Endothelial cell of umbilical vein (primary cell): ENCODE measurements around the gene DAB2IP. TPM values are rescaled to one million over a fixed set of nuclear protein-coding genes. Genes with fewer than 3 reads are reported as not detected.

Experiments used
- BruUV-seq: library from RNA; stranded (reverse); fragments of 400-500 nt; replicated peaks from 2 replicates; lab custom pipeline; 2021; lab: Mats Ljungman, UMichigan
- CTCF ChIA-PET: fragments of 300-600, 350-600 bp; sonication (Branson Sonifier 250); formaldehyde crosslinking; loops from one replicate; lab custom pipeline; 2021; ENCODE audit warnings: antibody characterized with exemption, inconsistent platforms; lab: Charles Lee
- POLR2A ChIA-PET: fragments of 300-600, 350-600 bp; sonication (Branson Sonifier 250); formaldehyde crosslinking; loops from one replicate; lab custom pipeline; 2021; ENCODE audit warnings: antibody characterized with exemption, inconsistent platforms; lab: Charles Lee
- DNase-seq: peaks from one replicate; pipeline ENCODE4 v3.0.0-alpha.2; 2011; ENCODE audit warnings: low read depth, low spot score
- FAIRE-seq: peaks from 2 replicates; lab custom pipeline; 2011; peaks lifted over from hg19 to GRCh38; lab: Jason Lieb, UNC
- H2AFZ ChIP-seq: 2 replicates; pipeline ENCODE4 v1.6.0; 2012; ENCODE audit warnings: low read depth, low read length, control low read depth, inconsistent platforms
- H3K27ac ChIP-seq: 2 replicates; pipeline ENCODE4 v1.5.1; 2011; ENCODE audit warnings: low read depth, mild to moderate bottlenecking, control low read depth, low read length, moderate library complexity; ENCODE audit not compliant: insufficient read depth
- H3K27me3 ChIP-seq, 2 experiments: 2 replicates each; pipeline versions ENCODE4 v1.6.0 to v1.6.1; 2011; ENCODE audit warnings: low read length in 2 of 2, mixed read lengths in 1 of 2; ENCODE audit not compliant: control insufficient read depth in 2 of 2, insufficient read depth in 2 of 2
- H3K36me3 ChIP-seq, 2 experiments: 2 replicates in 1 of 2; 3 replicates in 1 of 2; pipeline ENCODE4 v1.5.1; 2011; ENCODE audit warnings: low read length in 2 of 2, mild to moderate bottlenecking in 1 of 2, moderate library complexity in 1 of 2; ENCODE audit not compliant: control insufficient read depth in 2 of 2, insufficient read depth in 2 of 2; ENCODE audit errors: extremely low read depth in 1 of 2
- H3K4me1 ChIP-seq: 3 replicates; pipeline ENCODE4 v1.5.1; 2011; ENCODE audit warnings: mild to moderate bottlenecking, low read length; ENCODE audit not compliant: control insufficient read depth, insufficient read depth; ENCODE audit errors: extremely low read depth
- H3K4me2 ChIP-seq: 2 replicates; pipeline ENCODE4 v1.6.1; 2011; ENCODE audit warnings: low read length, control low read depth, mixed read lengths; ENCODE audit not compliant: insufficient read depth
- H3K4me3 ChIP-seq, 3 experiments: fragments of 200-600 bp in 1 of 3; sonication (generic), shearing (Covaris generic) in 1 of 3; replicated peaks in 1 of 3; 2 replicates each; pipeline ENCODE4 v1.5.1; 2011 to 2016; ENCODE audit warnings: control low read depth in 3 of 3, low read length in 3 of 3, mild to moderate bottlenecking in 2 of 3, inconsistent platforms in 1 of 3, low read depth in 1 of 3, moderate library complexity in 1 of 3; ENCODE audit not compliant: insufficient read depth in 1 of 3
- H3K79me2 ChIP-seq: 2 replicates; pipeline ENCODE4 v1.6.0; 2012; ENCODE audit warnings: low read length, inconsistent platforms; ENCODE audit not compliant: control insufficient read depth, insufficient read depth
- H3K9ac ChIP-seq: replicated peaks from 2 replicates; pipeline ENCODE3; 2011; ENCODE audit warnings: low read length, control low read depth; ENCODE audit not compliant: insufficient read depth; ENCODE audit errors: extremely low read depth
- H3K9me1 ChIP-seq: replicated peaks from 3 replicates; pipeline ENCODE4 v1.6.0; 2011; ENCODE audit warnings: mild to moderate bottlenecking, low read length; ENCODE audit not compliant: control insufficient read depth, insufficient read depth; ENCODE audit errors: extremely low read depth
- H3K9me3 ChIP-seq: replicated peaks from 2 replicates; pipeline ENCODE4 v1.5.1; 2012; ENCODE audit warnings: low read length, inconsistent platforms; ENCODE audit not compliant: control insufficient read depth, insufficient read depth
- H4K20me1 ChIP-seq: replicated peaks from 2 replicates; pipeline ENCODE3; 2011; ENCODE audit warnings: mild to moderate bottlenecking, low read length; ENCODE audit not compliant: control insufficient read depth, insufficient read depth; ENCODE audit errors: extremely low read depth
- CTCF ChIP-seq, 2 donors: IDR thresholded peaks; 1 replicate in 1 of 2; 2 replicates in 1 of 2; pipeline ENCODE4 v1.5.1; 2011; ENCODE audit warnings: low read length in 2 of 2, mild to moderate bottlenecking in 2 of 2, moderate library complexity in 2 of 2, control low read depth in 1 of 2, inconsistent platforms in 1 of 2, low read depth in 1 of 2; ENCODE audit not compliant: insufficient read depth in 1 of 2; ENCODE audit errors: extremely low read depth in 1 of 2
- FOS ChIP-seq: IDR thresholded peaks from 2 replicates; pipeline ENCODE4 v1.6.1; 2011; ENCODE audit warnings: mild to moderate bottlenecking, low read length, moderate library complexity, borderline replicate concordance; ENCODE audit not compliant: insufficient read depth
- JUN ChIP-seq: IDR thresholded peaks from 2 replicates; pipeline ENCODE4 v1.6.1; 2011; ENCODE audit warnings: borderline replicate concordance, low read depth; ENCODE audit not compliant: insufficient read length, insufficient read depth
- POLR2A ChIP-seq: IDR thresholded peaks from 2 replicates; pipeline ENCODE4 v1.6.1; 2012; ENCODE audit warnings: low read depth, mild to moderate bottlenecking, control low read depth, low read length
- POLR2AphosphoS5 ChIP-seq: IDR thresholded peaks from 2 replicates; pipeline ENCODE4 v1.6.1; 2012; ENCODE audit warnings: low read depth, mild to moderate bottlenecking, control low read depth, low read length, moderate library complexity; ENCODE audit not compliant: insufficient read depth
- dilution Hi-C: fragments of 300-500 bp; cut with MboI; formaldehyde crosslinking; loops from one replicate; pipeline ENCODE4 v1.15.0; 2019; ENCODE audit warnings: low sequenced_read_pairs; ENCODE audit not compliant: extremely low pct_ligation_motif_present
- intact Hi-C: fragments of 100-400 bp; cut with micrococcal nuclease; formaldehyde crosslinking; loops from one replicate; pipeline ENCODE4 v1.10.0; 2022
- polyA plus RNA-seq, 4 experiments: library from polyadenylated mRNA; depleted of rRNA in 3 of 4; stranded (reverse) in 3 of 4; unstranded in 1 of 4; fragments of >200 nt; gene quantifications; 2 replicates each; pipeline versions ENCODE4 v1.2.1 to v1.2.3, GENCODE V29; 2011 to 2012; ENCODE audit warnings: missing spikeins in 1 of 4
- total RNA-seq: library from RNA; stranded (reverse); gene quantifications from 2 replicates; pipeline ENCODE4 v1.2.3, GENCODE V29; 2021
- TF ChIP-seq, protein P1 (sequence below): IDR thresholded peaks from 2 replicates; pipeline ENCODE4 v1.6.1; 2011; ENCODE audit not compliant: insufficient read depth, insufficient read length

The DAB2IP gene
- total and polyA plus RNA-seq, 2 donors (not counting 3 experiments of a cell fraction or from before 2014, with no cell fraction given): 29.2 to 53.6 TPM

- CTCF ChIA-PET: interaction anchor here (0.6 to 8.2 kb wide), 10 partner anchors 9 to 353 kb away, joined by 3 to 143 read pairs (median 6); no protein-coding TSS in a partner anchor
- intact Hi-C loops: no loop called here
Measured at GRCh38 chr9:121637713-121638220, 13.7 kb upstream of the DAB2IP start.

More at GRCh38 chr9:121637713-121638220, 13.7 kb upstream of the DAB2IP start:
- TF ChIP-seq, protein P1, sequence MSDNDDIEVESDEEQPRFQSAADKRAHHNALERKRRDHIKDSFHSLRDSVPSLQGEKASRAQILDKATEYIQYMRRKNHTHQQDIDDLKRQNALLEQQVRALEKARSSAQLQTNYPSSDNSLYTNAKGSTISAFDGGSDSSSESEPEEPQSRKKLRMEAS: no peak
- no peak for TF ChIP-seq POLR2A
- peak; percentile 55 for TF ChIP-seq FOS
- peak; percentile 35 for TF ChIP-seq JUN
- peak; percentile 36 for TF ChIP-seq POLR2AphosphoS5
- no peak for TF ChIP-seq CTCF (IDR thresholded peaks at IDR 0.05; ENCODE audit: extremely low read depth in 1 of 2, insufficient read depth in 1 of 2, low read depth in 1 of 2, low read length in 2 of 2)
- H2AFZ ChIP-seq: no peak overlapping the region
- no peak overlapping the region for H3K4me2 ChIP-seq
- H3K79me2 ChIP-seq: no peaks in the 10 kb centered on the region
- no peaks in the 10 kb centered on the region for H3K36me3 ChIP-seq
- no peaks in the 10 kb centered on the region for H4K20me1 ChIP-seq
- H3K9ac ChIP-seq: no peak overlapping the region
- peak; percentile 62 for FAIRE-seq
- POLR2A ChIA-PET: no interaction called here
- H3K4me3 ChIP-seq: no peak overlapping the region
- no peaks in the 10 kb centered on the region for H3K9me3 ChIP-seq
- peaks cover 17% of the 10 kb centered on the region for H3K4me1 ChIP-seq
- no peaks in the 10 kb centered on the region for H3K27me3 ChIP-seq
- no peak overlapping the region for H3K27ac ChIP-seq
- peak; percentile 36 for DNase-seq
- no TSS peak for BruUV-seq
- dilution Hi-C loops: no loop called here
- no peaks in the 10 kb centered on the region for H3K9me1 ChIP-seq
